NT2/D1 (cell line): Measurements from ENCODE around the gene OR7G3.

Source experiments
- DNase-seq: peaks from one replicate; pipeline ENCODE4 v3.0.0-alpha.2; 2011; ENCODE audit warnings: low read depth, low spot score
- H3K27me3 ChIP-seq: 2 replicates; pipeline ENCODE4 v1.6.0; 2011; ENCODE audit warnings: mild to moderate bottlenecking; ENCODE audit not compliant: insufficient read length, insufficient read depth
- H3K36me3 ChIP-seq: 2 replicates; pipeline ENCODE4 v1.6.1; 2011; ENCODE audit warnings: mild to moderate bottlenecking, low read length, mixed read lengths; ENCODE audit not compliant: insufficient read depth, insufficient read length
- H3K4me1 ChIP-seq: 2 replicates; pipeline ENCODE4 v1.5.1; 2011; ENCODE audit not compliant: insufficient read depth, insufficient read length
- H3K4me3 ChIP-seq: 2 replicates; pipeline ENCODE4 v1.5.1; 2011; ENCODE audit warnings: low read depth; ENCODE audit not compliant: insufficient read length
- H3K9ac ChIP-seq: 2 replicates; pipeline ENCODE4 v1.6.0; 2011; ENCODE audit warnings: low read depth; ENCODE audit not compliant: insufficient read length
- H3K9me3 ChIP-seq: 2 replicates; pipeline ENCODE4 v1.5.1; 2011; ENCODE audit warnings: mild to moderate bottlenecking, low read length; ENCODE audit not compliant: insufficient read depth
- SUZ12 ChIP-seq: IDR thresholded peaks from 2 replicates; pipeline ENCODE4 v1.6.1; 2011; ENCODE audit not compliant: insufficient read length, insufficient read depth; ENCODE audit errors: extremely low read depth
- YY1 ChIP-seq: IDR thresholded peaks from 2 replicates; pipeline ENCODE4 v1.6.1; 2011; ENCODE audit not compliant: insufficient read length, insufficient read depth
- ZNF274 ChIP-seq: IDR thresholded peaks from 2 replicates; pipeline ENCODE4 v1.6.1; 2011; ENCODE audit warnings: mild to moderate bottlenecking, low read depth, low read length

OR7G3 gene

GRCh38 chr19:9155591-9155990 lies 28.8 kb upstream of the OR7G3 start:
- Histone ChIP-seq H3K27me3 (no peaks in the 10 kb centered on the region), H3K9ac (no peak overlapping the region), H3K4me3 (no peak overlapping the region), H3K36me3 (peaks cover 89% of the 10 kb centered on the region), H3K4me1 (no peaks in the 10 kb centered on the region), H3K9me3 (peaks cover 75% of the 10 kb centered on the region)
- DNase-seq, result no peak
- TF ChIP-seq ZNF274 (no peak), SUZ12 (no peak), YY1 (no peak)

GRCh38 chr19:9151367-9151766 lies 24.6 kb upstream of the OR7G3 start:
- Histone ChIP-seq H3K4me3 (no peak overlapping the region), H3K9me3 (peaks cover 92% of the 10 kb centered on the region), H3K9ac (no peak overlapping the region), H3K36me3 (peaks cover 77% of the 10 kb centered on the region), H3K4me1 (no peaks in the 10 kb centered on the region), H3K27me3 (no peaks in the 10 kb centered on the region)
- TF ChIP-seq YY1, result no peak
- no peak for TF ChIP-seq SUZ12
- TF ChIP-seq ZNF274, result no peak
- no peak for DNase-seq

GRCh38 chr19:9150650-9151049 lies 23.9 kb upstream of the OR7G3 start:
- Histone ChIP-seq H3K9ac (no peak overlapping the region), H3K9me3 (peaks cover 90% of the 10 kb centered on the region), H3K27me3 (no peaks in the 10 kb centered on the region), H3K4me3 (no peak overlapping the region), H3K4me1 (no peaks in the 10 kb centered on the region), H3K36me3 (peaks cover 70% of the 10 kb centered on the region)
- DNase-seq, result no peak
- TF ChIP-seq SUZ12, result no peak
- TF ChIP-seq YY1, result no peak
- TF ChIP-seq ZNF274, result no peak

- no peak overlapping the region for H3K4me3 ChIP-seq
- H3K36me3 ChIP-seq, result peaks cover 67% of the 10 kb centered on the region
- H3K4me1 ChIP-seq, result no peaks in the 10 kb centered on the region
- TF ChIP-seq ZNF274 (no peak), YY1 (no peak), SUZ12 (no peak)
- DNase-seq, result no peak
- H3K9ac ChIP-seq, result no peak overlapping the region
- H3K9me3 ChIP-seq, result peaks cover 91% of the 10 kb centered on the region
- H3K27me3 ChIP-seq, result no peaks in the 10 kb centered on the region
These were observed 23.2 kb upstream of the OR7G3 start for GRCh38 chr19:9149997-9150396.

GRCh38 chr19:9148697-9149096 lies 21.9 kb upstream of the OR7G3 start:
- Histone ChIP-seq H3K9me3 (peaks cover 91% of the 10 kb centered on the region), H3K36me3 (peaks cover 65% of the 10 kb centered on the region), H3K4me1 (no peaks in the 10 kb centered on the region), H3K4me3 (no peak overlapping the region), H3K27me3 (no peaks in the 10 kb centered on the region), H3K9ac (no peak overlapping the region)
- DNase-seq, result no peak
- TF ChIP-seq SUZ12 (no peak), ZNF274 (no peak), YY1 (no peak)

- Histone ChIP-seq H3K9me3 (peaks cover 84% of the 10 kb centered on the region), H3K36me3 (peaks cover 63% of the 10 kb centered on the region)
- TF ChIP-seq SUZ12 (no peak), ZNF274 (no peak), YY1 (no peak)
These were observed 20.1 kb upstream of the OR7G3 start for GRCh38 chr19:9146882-9147281.

GRCh38 chr19:9144920-9145319 lies 18.2 kb upstream of the OR7G3 start:
- peaks cover 65% of the 10 kb centered on the region for H3K9me3 ChIP-seq
- no peak for DNase-seq
- TF ChIP-seq YY1 (no peak), SUZ12 (no peak), ZNF274 (no peak)
- H3K4me3 ChIP-seq, result no peak overlapping the region
- no peaks in the 10 kb centered on the region for H3K4me1 ChIP-seq
- no peak overlapping the region for H3K9ac ChIP-seq
- H3K36me3 ChIP-seq, result peaks cover 52% of the 10 kb centered on the region
- no peaks in the 10 kb centered on the region for H3K27me3 ChIP-seq

More at GRCh38 chr19:9146882-9147281, 20.1 kb upstream of the OR7G3 start:
- H3K4me3 ChIP-seq, result no peak overlapping the region
- H3K4me1 ChIP-seq, result no peaks in the 10 kb centered on the region
- H3K27me3 ChIP-seq, result no peaks in the 10 kb centered on the region
- DNase-seq, result no peak
- H3K9ac ChIP-seq, result no peak overlapping the region
